HL-60 (cell line): ENCODE data around the gene NAIF1.

Experiments used
- GABPA ChIP-seq: IDR thresholded peaks from 2 replicates; pipeline ENCODE4 v1.6.1; 2012; ENCODE audit warnings: low read depth
- POLR2AphosphoS5 ChIP-seq: IDR thresholded peaks from 2 replicates; pipeline ENCODE4 v1.6.1; 2012; ENCODE audit warnings: low read depth
- TF ChIP-seq, protein P1 (sequence below): IDR thresholded peaks from one replicate; pipeline ENCODE4 v1.5.1; 2011; ENCODE audit warnings: low read length, control low read depth, inconsistent platforms; ENCODE audit not compliant: insufficient read depth

DNA sequence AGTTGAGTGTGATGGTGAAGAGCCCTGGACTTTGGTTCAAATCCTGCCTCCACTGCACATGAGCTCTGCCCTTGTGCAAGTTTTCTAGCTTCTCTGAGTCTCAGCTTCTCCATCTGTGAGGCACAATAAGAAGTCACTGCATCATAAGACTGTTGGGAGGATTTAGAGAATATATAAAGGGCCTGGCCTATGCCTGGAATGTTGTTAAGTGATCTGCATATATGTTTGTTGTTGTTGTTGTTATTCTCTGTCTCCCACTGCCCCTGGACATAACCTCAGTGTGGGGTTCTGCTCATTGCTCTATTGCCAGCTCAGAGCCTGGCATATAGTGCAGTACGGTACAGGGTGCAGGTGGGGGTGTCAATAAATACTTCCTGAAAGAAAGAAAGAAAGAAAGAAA is 46.0 kb downstream of the NAIF1 start:
- TF ChIP-seq, protein P1, sequence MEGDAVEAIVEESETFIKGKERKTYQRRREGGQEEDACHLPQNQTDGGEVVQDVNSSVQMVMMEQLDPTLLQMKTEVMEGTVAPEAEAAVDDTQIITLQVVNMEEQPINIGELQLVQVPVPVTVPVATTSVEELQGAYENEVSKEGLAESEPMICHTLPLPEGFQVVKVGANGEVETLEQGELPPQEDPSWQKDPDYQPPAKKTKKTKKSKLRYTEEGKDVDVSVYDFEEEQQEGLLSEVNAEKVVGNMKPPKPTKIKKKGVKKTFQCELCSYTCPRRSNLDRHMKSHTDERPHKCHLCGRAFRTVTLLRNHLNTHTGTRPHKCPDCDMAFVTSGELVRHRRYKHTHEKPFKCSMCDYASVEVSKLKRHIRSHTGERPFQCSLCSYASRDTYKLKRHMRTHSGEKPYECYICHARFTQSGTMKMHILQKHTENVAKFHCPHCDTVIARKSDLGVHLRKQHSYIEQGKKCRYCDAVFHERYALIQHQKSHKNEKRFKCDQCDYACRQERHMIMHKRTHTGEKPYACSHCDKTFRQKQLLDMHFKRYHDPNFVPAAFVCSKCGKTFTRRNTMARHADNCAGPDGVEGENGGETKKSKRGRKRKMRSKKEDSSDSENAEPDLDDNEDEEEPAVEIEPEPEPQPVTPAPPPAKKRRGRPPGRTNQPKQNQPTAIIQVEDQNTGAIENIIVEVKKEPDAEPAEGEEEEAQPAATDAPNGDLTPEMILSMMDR: no peak
- no peak for TF ChIP-seq GABPA
- no peak for TF ChIP-seq POLR2AphosphoS5
